SK-N-SH treated with all-trans-retinoic acid at 6 μM for 48 hours (cell line): ENCODE measurements around the gene IL24.

Source experiments
- ATAC-seq: fragments of 200-7000 bp; cut with Tn5 transposase; 3 replicates; pipeline ENCODE4 v1.9.1; 2020; ENCODE audit warnings: mild to moderate bottlenecking, moderate library complexity
- ARNTL ChIP-seq: fragments of 450-650 bp; formaldehyde crosslinking; IDR thresholded peaks from 2 replicates; pipeline ENCODE4 v1.5.0; 2020; ENCODE audit warnings: low read depth, mild to moderate bottlenecking, moderate library complexity, borderline replicate concordance
- BACH2 ChIP-seq: fragments of 250-450 bp; sonication (Bioruptor Pico); IDR thresholded peaks from 2 replicates; pipeline ENCODE4 v1.9.0; 2021; ENCODE audit warnings: mild to moderate bottlenecking, borderline replicate concordance
- CSDC2 ChIP-seq: fragments of 250-450 bp; sonication (Bioruptor Pico); IDR thresholded peaks from 2 replicates; pipeline ENCODE4 v1.5.0; 2020; ENCODE audit warnings: mild to moderate bottlenecking, moderate library complexity
- ESRRG ChIP-seq: fragments of 250-450 bp; sonication (Bioruptor Pico); IDR thresholded peaks from 2 replicates; pipeline ENCODE4 v1.6.1; 2021; ENCODE audit warnings: mild to moderate bottlenecking
- GLIS3 ChIP-seq: fragments of 250-450 bp; sonication (Bioruptor Pico); IDR thresholded peaks from 2 replicates; pipeline ENCODE4 v1.5.0; 2020; ENCODE audit warnings: mild to moderate bottlenecking, moderate library complexity
- ISL1 ChIP-seq: fragments of 250-450 bp; sonication (Bioruptor Pico); IDR thresholded peaks from 2 replicates; pipeline ENCODE4 v2.1.2; 2022; ENCODE audit warnings: mild to moderate bottlenecking, moderate library complexity
- OSR1 ChIP-seq: fragments of 250-450 bp; sonication (Bioruptor Pico); IDR thresholded peaks from 2 replicates; pipeline ENCODE4 v1.8.0; 2022; ENCODE audit warnings: moderate library complexity, mild to moderate bottlenecking, inconsistent platforms
- PPARA ChIP-seq: fragments of 250-450 bp; sonication (Bioruptor Pico); IDR thresholded peaks from 2 replicates; pipeline ENCODE4 v1.5.0; 2020; ENCODE audit warnings: mild to moderate bottlenecking, borderline replicate concordance
- RARB ChIP-seq: fragments of 250-450 bp; sonication (Bioruptor Pico); IDR thresholded peaks from 2 replicates; pipeline ENCODE4 v1.8.0; 2021; ENCODE audit warnings: mild to moderate bottlenecking, moderate library complexity
- SNAI2 ChIP-seq: fragments of 250-450 bp; sonication (Bioruptor Pico); IDR thresholded peaks from 2 replicates; pipeline ENCODE4 v1.5.0; 2020; ENCODE audit warnings: mild to moderate bottlenecking, moderate library complexity
- TCF4 ChIP-seq: fragments of 250-450 bp; sonication (Bioruptor Pico); IDR thresholded peaks from 2 replicates; pipeline ENCODE4 v1.8.0; 2021; ENCODE audit warnings: mild to moderate bottlenecking, moderate library complexity, borderline replicate concordance
- TOX ChIP-seq: fragments of 250-450 bp; sonication (Bioruptor Pico); IDR thresholded peaks from 2 replicates; pipeline ENCODE4 v1.8.0; 2021; ENCODE audit warnings: mild to moderate bottlenecking, moderate library complexity, borderline replicate concordance
- ZC3H10 ChIP-seq: fragments of 250-450 bp; sonication (Bioruptor Pico); IDR thresholded peaks from 2 replicates; pipeline ENCODE4 v1.5.1; 2021; ENCODE audit warnings: mild to moderate bottlenecking, moderate library complexity
- ZFP3 ChIP-seq: fragments of 250-450 bp; sonication (Bioruptor Pico); IDR thresholded peaks from 2 replicates; pipeline ENCODE4 v1.5.0; 2020; ENCODE audit warnings: mild to moderate bottlenecking, moderate library complexity
- ZNF565 ChIP-seq: fragments of 450-650 bp; formaldehyde crosslinking; conservative IDR thresholded peaks from 2 replicates; pipeline ENCODE4 v1.5.0; 2020; ENCODE audit warnings: low read depth, mild to moderate bottlenecking, moderate library complexity
- ZNF70 ChIP-seq: fragments of 450-650 bp; formaldehyde crosslinking; IDR thresholded peaks from 2 replicates; pipeline ENCODE4 v1.5.0; 2020; ENCODE audit warnings: mild to moderate bottlenecking, moderate library complexity
- ZNF8 ChIP-seq: fragments of 450-650 bp; formaldehyde crosslinking; IDR thresholded peaks from 2 replicates; pipeline ENCODE4 v1.5.0; 2020; ENCODE audit warnings: mild to moderate bottlenecking, moderate library complexity
- TF ChIP-seq, protein P1 (sequence below): fragments of 250-450 bp; sonication (Bioruptor Pico); IDR thresholded peaks from 2 replicates; pipeline ENCODE4 v1.5.0; 2020; ENCODE audit warnings: mild to moderate bottlenecking, moderate library complexity
- TF ChIP-seq, protein P2 (sequence below): fragments of 250-450 bp; sonication (Bioruptor Pico); IDR thresholded peaks from 2 replicates; pipeline ENCODE4 v1.8.0; 2020; ENCODE audit warnings: mild to moderate bottlenecking, moderate library complexity, borderline replicate concordance
- TF ChIP-seq, protein P3 (sequence below): fragments of 250-450 bp; sonication (Bioruptor Pico); IDR thresholded peaks from 2 replicates; pipeline ENCODE4 v1.5.1; 2020; ENCODE audit warnings: low read depth, mild to moderate bottlenecking, moderate library complexity
- TF ChIP-seq, protein P4 (sequence below): fragments of 250-450 bp; sonication (Bioruptor Pico); IDR thresholded peaks from 2 replicates; pipeline ENCODE4 v1.8.0; 2021; ENCODE audit warnings: low read depth, mild to moderate bottlenecking, moderate library complexity, borderline replicate concordance
- TF ChIP-seq, protein P5 (sequence below): fragments of 250-450 bp; sonication (Bioruptor Pico); IDR thresholded peaks from 2 replicates; pipeline ENCODE4 v1.5.1; 2021; ENCODE audit warnings: mild to moderate bottlenecking, moderate library complexity

IL24 gene

DNA sequence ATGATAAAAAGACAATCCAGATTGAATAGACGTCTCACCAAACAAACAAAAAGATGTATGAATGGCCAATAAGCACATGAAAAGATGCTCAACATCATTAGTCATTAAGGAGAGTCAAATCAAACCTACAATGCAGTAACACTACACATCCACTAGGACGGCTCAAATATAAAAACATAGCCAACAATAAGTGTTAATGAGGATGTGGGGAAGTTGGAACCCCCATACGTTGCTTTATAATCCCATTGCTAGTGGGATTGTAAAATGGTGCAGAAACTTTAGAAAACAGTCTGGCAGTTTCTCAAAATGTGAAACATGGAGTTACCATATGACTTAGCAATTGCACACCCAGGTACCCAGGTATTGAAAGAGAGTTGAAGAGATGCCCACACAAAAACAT is 14.7 kb upstream of the IL24 start (continued):
- TF ChIP-seq, protein P1, sequence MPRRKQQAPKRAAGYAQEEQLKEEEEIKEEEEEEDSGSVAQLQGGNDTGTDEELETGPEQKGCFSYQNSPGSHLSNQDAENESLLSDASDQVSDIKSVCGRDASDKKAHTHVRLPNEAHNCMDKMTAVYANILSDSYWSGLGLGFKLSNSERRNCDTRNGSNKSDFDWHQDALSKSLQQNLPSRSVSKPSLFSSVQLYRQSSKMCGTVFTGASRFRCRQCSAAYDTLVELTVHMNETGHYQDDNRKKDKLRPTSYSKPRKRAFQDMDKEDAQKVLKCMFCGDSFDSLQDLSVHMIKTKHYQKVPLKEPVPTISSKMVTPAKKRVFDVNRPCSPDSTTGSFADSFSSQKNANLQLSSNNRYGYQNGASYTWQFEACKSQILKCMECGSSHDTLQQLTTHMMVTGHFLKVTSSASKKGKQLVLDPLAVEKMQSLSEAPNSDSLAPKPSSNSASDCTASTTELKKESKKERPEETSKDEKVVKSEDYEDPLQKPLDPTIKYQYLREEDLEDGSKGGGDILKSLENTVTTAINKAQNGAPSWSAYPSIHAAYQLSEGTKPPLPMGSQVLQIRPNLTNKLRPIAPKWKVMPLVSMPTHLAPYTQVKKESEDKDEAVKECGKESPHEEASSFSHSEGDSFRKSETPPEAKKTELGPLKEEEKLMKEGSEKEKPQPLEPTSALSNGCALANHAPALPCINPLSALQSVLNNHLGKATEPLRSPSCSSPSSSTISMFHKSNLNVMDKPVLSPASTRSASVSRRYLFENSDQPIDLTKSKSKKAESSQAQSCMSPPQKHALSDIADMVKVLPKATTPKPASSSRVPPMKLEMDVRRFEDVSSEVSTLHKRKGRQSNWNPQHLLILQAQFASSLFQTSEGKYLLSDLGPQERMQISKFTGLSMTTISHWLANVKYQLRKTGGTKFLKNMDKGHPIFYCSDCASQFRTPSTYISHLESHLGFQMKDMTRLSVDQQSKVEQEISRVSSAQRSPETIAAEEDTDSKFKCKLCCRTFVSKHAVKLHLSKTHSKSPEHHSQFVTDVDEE = no peak
- TF ChIP-seq ESRRG (CRISPR knock-in tag) (no peak), ZNF70 (CRISPR knock-in tag) (no peak), OSR1 (CRISPR knock-in tag) (no peak)
- TF ChIP-seq, all 23 proteins: peak for 0

DNA sequence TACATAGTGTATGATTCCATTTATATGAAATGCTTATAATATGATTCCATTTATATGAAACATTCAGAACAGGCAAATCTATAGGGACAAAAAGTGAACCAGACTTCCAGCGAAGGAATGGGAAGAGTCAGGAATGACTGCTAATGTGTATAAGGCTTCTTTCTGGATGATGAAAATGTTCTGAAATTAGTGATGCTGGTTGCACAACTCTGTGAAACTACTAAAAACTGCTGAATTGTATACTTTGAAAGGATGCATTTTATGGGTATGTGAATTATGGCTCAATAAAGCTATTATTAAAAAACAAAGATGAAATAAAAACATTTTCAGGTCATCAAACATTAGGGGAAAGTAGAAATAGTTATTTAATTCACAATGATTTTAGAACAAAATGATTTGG is 14.1 kb upstream of the IL24 start:
- no peak for ATAC-seq
- TF ChIP-seq TCF4 (CRISPR knock-in tag) (no peak), ZFP3 (no peak), OSR1 (CRISPR knock-in tag) (no peak), RARB (CRISPR knock-in tag) (no peak), CSDC2 (CRISPR knock-in tag) (no peak), ARNTL (CRISPR knock-in tag) (no peak), ZNF70 (CRISPR knock-in tag) (no peak), SNAI2 (CRISPR knock-in tag) (no peak)
- TF ChIP-seq, protein P2, sequence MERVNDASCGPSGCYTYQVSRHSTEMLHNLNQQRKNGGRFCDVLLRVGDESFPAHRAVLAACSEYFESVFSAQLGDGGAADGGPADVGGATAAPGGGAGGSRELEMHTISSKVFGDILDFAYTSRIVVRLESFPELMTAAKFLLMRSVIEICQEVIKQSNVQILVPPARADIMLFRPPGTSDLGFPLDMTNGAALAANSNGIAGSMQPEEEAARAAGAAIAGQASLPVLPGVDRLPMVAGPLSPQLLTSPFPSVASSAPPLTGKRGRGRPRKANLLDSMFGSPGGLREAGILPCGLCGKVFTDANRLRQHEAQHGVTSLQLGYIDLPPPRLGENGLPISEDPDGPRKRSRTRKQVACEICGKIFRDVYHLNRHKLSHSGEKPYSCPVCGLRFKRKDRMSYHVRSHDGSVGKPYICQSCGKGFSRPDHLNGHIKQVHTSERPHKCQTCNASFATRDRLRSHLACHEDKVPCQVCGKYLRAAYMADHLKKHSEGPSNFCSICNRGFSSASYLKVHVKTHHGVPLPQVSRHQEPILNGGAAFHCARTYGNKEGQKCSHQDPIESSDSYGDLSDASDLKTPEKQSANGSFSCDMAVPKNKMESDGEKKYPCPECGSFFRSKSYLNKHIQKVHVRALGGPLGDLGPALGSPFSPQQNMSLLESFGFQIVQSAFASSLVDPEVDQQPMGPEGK = no peak

DNA sequence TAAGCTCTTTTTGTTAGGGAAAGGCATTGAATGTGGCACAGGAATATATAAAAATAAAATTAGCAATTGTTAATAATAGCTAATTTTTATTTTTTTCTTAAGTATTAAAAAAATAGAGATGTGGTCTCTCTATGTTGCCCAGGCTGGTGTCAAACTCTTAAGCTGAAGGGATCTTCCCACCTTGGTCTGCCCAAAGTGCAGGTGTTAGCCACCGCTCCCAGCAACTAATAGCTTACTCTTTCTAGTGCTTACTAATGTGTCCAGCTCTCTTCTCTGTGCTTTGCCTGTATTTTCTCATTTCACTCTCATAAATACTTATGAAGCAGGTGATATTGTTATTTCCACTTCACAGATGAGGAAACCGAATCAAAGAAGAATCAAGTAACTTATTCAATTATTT is 13.4 kb upstream of the IL24 start:
- TF ChIP-seq BACH2 (no peak), ZNF565 (no peak), SNAI2 (CRISPR knock-in tag) (no peak), ZNF8 (no peak), ARNTL (CRISPR knock-in tag) (no peak), TOX (no peak), ISL1 (no peak), ZC3H10 (CRISPR knock-in tag) (no peak), CSDC2 (CRISPR knock-in tag) (no peak), ESRRG (CRISPR knock-in tag) (no peak), OSR1 (CRISPR knock-in tag) (no peak), ZFP3 (no peak), GLIS3 (no peak), PPARA (CRISPR knock-in tag) (no peak)
- TF ChIP-seq, protein P3, sequence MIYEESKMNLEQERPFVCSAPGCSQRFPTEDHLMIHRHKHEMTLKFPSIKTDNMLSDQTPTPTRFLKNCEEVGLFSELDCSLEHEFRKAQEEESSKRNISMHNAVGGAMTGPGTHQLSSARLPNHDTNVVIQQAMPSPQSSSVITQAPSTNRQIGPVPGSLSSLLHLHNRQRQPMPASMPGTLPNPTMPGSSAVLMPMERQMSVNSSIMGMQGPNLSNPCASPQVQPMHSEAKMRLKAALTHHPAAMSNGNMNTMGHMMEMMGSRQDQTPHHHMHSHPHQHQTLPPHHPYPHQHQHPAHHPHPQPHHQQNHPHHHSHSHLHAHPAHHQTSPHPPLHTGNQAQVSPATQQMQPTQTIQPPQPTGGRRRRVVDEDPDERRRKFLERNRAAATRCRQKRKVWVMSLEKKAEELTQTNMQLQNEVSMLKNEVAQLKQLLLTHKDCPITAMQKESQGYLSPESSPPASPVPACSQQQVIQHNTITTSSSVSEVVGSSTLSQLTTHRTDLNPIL = no peak
- TF ChIP-seq, protein P2 = no peak
- TF ChIP-seq, protein P4, sequence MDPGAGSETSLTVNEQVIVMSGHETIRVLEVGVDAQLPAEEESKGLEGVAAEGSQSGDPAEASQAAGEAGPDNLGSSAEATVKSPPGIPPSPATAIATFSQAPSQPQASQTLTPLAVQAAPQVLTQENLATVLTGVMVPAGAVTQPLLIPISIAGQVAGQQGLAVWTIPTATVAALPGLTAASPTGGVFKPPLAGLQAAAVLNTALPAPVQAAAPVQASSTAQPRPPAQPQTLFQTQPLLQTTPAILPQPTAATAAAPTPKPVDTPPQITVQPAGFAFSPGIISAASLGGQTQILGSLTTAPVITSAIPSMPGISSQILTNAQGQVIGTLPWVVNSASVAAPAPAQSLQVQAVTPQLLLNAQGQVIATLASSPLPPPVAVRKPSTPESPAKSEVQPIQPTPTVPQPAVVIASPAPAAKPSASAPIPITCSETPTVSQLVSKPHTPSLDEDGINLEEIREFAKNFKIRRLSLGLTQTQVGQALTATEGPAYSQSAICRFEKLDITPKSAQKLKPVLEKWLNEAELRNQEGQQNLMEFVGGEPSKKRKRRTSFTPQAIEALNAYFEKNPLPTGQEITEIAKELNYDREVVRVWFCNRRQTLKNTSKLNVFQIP = no peak
- TF ChIP-seq, protein P5, sequence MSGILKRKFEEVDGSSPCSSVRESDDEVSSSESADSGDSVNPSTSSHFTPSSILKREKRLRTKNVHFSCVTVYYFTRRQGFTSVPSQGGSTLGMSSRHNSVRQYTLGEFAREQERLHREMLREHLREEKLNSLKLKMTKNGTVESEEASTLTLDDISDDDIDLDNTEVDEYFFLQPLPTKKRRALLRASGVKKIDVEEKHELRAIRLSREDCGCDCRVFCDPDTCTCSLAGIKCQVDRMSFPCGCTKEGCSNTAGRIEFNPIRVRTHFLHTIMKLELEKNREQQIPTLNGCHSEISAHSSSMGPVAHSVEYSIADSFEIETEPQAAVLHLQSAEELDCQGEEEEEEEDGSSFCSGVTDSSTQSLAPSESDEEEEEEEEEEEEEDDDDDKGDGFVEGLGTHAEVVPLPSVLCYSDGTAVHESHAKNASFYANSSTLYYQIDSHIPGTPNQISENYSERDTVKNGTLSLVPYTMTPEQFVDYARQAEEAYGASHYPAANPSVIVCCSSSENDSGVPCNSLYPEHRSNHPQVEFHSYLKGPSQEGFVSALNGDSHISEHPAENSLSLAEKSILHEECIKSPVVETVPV (CRISPR knock-in tag) = no peak
- TF ChIP-seq, protein P1 = no peak
- ATAC-seq = no peak
